Measurements from ENCODE around the gene CACNA1B.

CACNA1B gene

DNA sequence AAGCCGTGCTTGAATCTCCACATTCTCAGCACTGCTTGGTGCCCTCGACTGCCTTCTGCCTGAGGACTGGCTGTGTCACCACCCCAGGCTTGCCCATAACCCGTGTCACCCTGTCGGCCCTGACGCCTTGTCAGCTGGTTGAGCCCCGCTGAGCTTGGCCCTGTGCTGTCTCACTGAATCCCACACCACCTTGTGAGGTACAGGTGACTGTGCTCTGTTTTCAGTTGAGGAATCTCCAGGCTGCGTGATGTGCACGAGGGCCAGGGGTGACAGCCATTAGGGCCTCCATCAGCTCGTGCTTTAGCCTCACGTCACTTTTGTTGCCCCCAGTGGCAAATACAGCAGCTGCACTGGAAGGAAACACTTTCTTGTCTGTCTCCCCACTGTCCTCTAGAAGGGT is 90.7 kb downstream of the CACNA1B start:
- DNase-seq = no peak

DNA sequence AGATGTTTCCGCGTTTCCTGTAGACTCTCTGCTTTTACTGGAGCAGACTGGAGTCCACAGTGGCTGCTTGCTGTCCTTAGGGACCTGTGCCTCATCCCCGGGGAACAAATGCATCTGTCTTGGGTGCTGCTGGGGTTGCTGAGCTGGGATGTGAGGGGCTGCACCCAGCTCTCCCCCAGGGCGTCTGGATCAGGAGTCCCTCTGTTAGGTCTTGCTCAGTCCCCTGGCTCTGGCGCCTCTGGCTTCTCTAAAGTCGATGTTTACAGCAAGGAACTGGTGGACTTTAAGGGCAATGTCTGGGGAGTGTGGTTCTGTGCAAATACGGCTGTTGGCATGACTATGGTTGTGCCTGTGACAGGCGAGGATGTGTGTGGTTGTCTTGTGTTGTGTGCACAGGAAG is 91.4 kb downstream of the CACNA1B start:
- no peak for DNase-seq

DNA sequence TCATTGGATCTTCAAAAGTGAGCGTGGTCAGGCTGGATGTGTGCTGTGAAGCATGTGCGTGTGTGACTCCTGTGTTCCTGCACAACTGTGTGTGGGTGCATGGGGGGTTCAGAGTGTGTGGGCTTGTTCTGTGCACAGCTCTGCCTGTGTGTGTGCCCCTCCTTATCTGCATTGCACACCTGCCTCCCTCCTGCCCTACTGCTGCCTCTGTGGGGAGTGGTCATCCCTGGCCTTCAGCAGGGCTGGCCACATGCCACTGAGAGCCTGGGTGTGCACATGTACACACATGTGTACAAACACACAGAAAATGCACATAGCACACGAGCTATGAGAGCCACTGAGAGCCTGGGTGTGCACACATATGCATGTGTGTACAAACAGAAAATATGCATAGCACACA is 92.1 kb downstream of the CACNA1B start:
- DNase-seq = no peak

DNA sequence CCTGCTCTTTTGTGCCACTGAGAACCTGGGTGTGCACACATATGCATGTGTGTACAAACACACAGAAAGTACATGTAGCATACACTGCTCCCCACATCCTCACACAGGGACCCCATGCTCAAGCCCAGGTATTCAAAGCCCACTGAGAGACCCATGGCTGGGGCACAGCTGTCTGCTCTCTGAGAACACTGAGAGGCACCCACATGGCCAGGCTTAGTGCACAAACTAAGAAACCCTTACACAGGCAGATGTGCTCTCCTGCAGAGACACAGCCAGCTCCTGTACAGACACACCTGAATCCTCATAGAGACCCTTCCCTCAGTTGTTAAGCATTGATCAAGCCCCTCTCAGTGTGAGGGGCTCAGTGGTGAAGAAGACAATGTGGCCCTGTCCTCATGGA is 92.5 kb downstream of the CACNA1B start:
- no peak for DNase-seq

DNA sequence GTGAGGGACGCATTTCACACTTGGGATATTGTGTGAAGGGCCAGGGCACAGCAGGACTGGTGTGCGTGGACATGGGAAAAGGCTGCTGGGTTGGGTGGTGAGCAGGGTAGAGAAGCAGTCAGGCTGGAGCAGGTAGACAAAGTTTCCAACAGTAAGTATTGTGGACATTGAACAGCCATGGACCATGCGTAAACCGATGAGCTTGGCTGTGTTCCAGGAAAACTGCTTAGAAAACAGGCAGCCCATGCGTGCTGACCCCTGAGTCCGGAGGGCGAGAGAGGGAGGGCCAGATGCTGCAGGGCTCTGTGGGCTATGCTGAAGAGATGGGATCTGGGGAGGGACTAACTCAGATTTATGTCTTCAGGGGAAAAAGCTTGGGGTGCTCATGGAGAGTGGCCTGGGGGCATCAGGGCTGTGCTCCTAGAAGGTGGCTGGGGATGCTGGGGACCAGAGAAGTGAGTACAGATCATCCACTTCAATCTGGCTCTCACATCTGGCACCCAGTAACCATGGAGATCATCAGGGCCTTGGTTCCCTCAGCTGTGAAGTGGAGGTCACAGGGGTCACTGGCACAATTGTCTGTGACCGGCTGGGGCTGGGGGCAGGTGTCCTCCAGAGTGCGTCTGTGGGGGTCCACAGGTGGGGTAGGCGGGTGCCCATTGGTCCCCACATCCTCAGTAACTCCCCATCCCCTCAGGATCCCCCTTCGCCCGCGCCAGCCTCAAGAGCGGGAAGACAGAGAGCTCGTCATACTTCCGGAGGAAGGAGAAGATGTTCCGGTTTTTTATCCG is 93.3 kb downstream of the CACNA1B start:
- no peak for DNase-seq

DNA sequence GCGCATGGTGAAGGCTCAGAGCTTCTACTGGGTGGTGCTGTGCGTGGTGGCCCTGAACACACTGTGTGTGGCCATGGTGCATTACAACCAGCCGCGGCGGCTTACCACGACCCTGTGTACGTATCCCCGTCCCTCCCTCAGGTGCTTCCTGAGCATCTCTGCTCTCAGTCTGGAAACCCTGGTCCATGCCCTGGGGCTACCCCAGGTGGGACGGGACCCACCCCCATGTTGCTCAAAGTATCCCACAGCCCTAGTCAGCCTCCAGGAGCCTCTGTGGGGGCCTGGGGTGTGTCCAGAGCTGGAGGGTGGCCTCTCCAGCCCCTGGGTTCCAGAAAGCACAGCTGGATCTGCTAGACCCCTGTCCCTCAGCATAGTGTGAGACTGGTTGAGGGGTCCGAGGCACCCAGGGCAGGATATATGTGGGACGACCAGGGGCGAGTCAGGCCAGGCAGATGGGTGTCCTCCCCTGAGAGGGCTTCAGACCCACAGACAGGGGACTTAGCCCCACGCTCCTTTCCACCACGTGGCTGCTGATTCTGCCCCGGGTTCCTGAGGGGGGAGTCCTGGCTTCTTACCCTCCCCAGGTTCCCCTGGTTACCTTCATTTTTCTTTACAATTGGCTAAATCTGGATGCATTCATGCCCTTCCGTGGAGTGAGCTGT is 94.0 kb downstream of the CACNA1B start:
- no peak for DNase-seq

DNA sequence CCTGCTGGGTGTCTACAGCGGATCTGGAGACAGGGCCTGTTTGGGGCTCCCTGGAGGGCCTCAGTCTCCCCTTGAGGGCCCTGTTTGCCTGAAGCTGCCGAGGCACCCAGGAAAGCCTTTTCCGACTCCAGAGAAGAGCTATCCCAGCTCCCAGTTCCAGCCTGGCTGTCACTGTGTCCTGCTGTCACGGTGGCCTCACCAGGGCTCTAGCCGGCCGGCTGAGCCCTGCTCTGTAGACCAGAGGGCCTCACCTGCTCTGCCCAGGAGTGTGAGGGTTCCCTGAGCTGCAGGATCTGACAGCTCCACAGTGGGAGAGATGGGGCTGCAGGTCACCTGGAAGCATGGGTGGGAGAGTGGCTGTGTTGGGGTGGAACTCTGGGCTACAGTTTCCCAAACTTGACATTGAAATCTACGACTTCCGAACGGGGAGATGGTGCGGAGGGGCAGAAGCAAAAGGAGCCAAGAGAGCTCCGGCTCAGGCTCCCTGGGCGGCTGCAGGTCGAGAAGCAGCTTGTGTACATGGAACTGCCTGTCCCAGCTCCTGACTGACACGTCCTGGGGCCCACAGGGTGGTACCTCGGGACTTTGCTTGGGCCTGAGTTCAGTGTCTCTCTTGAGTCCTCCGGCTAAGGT is 94.9 kb downstream of the CACNA1B start:
- no peak for DNase-seq

DNA sequence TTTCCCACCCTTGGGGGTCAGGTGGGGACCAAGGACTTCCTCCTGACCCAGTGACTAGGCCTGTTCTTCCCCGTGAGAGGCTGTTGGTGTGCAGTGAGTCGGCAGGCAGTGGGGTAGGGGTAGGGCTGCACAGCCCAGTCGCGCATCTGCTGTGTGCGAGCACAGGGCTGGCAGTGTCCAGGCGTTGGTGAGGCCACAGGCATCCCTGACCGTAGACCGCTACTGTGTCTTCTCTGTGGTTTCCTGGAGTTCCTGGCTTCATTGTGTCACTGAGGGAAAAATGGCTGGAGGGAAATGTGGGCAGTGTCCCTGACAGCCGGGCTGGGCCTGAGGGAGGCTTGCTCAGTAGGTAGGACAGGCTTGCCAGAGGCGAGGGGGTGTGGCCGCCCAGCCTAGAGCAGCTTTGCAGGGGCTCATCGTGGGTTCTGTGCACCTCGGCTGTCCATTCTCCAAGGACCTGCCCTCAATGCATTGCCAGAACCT is 95.4 kb downstream of the CACNA1B start:
- no peak for DNase-seq

DNA sequence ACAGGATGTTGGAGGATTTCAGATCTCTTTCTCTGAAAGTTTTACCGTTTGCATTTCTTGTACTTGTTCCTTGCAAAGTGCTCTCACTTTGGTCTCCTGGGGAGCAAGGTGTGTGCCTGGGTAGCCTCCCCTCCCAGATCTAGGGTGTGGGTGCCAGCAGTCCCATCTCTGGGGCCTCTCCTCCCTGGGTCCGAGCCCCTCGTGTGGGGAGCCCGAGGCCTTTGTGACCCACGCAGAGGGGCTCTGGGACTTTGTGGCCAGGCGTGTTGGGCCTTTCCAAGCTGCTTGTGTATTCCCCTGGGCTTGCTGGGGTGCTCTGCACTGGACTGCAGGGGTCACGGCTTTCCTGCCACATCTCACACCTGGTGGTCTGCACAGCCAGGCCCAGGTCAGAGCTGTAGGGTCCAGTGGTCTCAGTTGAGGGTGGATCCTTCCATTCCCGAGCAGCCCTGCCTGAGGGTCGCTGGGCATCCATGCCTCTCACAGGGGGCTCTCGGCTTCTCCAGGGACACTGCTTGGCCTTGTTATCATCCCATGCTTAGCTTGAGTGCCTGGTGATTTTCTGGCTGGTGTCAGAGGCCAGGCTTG is 96.3 kb downstream of the CACNA1B start:
- DNase-seq = no peak

DNA sequence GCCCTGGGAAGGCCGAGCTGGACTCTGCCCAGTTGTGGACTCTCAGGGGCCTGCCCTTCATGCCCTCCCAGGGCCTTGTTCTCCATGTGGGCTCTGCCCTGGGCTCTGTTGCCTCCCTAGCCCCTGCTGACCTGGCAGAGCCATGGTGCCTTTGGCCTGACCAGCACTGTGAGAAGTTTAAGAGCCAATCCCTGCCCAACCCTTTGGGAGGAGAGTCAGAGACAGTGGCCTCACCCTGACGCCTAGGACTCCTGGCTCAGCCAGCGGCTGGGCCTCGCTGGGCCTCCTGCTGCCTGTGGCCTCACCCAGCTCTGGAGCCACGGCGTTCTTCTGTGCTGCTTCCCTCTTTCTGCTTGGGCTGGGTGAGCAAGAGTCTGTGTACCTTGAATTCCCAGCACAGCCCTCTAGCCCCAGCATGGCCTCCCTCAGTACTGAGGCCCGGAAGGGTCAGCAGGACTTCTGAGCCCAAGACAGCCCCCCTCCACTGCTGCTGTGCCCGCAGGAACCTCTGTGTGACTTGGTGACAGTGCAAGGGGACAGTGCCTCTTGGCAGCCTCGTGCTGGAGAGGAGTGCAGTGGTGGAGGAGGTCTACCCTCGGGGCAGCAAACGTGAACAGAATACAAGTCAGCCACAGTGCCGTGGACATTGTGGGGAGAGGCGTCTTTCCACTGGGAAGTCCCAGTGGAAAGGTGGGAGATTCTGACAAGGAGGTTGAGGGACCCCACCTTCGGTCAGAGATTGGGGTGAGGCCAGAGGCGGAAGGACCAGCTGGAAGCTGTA is 97.4 kb downstream of the CACNA1B start:
- no peak for DNase-seq

DNA sequence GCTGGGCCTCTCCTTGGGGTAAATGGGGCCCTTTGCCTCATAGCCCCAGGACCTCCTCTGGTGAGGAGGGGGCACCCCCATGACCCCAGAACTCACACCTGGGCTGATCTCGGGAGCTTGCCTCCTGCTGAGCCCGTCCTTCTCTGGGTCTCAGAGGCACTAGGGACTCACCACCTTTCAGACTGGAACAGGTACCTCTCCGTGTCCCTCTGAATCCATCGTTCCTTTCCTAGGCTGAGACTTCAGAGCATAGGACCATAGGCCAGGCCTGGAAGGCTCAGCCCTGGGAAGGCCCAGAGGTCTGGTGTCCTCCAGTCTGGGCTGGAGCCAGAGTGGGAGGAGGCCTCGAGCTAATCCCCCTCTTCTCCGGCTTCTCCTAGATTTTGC is 97.9 kb downstream of the CACNA1B start:
- no peak for DNase-seq

DNA sequence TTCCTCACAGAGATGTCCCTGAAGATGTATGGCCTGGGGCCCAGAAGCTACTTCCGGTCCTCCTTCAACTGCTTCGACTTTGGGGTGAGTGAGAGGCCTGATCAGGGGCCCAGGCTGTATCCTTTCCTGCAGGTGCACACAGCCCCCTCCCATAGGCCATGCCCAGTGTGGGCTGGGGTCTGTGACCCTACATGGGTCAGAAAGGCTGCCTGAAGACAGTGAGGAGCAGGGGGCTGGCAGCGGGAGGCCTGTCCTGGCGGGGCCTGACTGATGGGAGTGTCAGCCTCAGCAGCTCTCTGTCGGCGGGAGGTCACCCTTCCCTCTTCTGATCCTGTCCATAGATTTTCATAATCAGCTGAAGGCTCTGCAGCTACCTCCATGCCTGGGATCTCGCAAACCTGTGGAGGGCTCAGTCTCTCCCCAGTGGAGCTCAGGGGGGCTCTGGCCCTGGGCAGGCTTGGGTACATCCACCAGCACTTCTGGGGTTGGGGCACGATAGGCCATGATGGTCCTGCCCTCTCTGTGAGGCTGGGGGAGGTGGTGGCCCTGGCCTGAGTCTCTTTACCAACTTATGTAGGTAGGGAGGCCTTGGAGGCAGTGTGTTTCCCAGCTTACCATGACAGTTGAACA is 98.5 kb downstream of the CACNA1B start:
- no peak for DNase-seq

DNA sequence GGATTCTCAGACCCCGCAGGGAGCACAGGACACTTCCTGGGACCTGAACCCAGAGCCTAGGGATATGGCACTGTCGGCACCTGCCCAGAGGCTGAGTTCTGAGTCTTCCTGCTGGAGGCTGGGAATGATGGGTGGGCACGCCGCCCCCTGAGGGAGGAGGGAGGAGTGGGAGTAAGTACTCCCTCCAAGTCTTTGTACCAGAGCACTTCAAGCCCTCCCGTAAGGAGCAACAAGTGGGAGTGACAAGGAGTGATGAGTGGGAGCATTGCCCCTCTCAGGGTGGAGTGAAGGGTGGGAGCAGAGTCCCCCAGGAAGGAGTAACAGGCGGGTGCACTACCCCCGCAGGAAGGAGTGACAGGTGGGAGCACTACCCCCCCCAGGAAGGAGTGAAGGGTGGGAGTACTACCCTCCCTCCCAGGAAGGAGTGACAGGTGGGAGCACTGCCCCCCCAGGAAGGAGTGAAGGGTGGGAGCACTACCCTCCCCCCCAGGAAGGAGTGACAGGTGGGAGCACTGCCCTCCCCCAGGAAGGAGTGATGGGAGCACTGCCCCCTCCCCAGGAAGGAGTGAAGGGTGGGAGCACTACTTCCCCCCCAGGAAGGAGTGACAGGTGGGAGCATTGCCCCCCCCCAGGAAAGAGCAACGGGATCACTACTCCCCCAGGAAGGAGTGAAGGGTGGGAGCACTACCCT is 100.1 kb downstream of the CACNA1B start:
- no peak for DNase-seq

DNA sequence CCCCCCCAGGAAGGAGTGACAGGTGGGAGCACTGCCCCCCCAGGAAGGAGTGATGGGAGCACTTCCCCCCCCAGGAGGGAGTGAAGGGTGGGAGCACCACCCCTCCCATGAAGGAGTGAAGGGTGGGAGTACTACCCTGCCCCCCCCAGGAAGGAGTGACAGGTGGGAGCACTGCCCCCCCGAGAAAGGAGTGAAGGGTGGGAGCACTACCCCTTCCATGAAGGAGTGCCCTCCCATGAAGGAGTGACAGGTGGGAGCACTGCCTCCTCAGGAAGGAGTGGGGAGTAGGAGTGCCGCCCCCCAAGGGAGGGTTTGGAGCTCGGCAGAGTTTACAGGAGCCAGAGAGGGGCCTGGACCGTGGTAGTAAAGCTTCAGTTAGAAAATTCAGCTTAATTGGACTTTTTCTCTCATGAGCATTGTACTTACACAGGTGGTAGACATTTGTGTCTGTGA is 100.7 kb downstream of the CACNA1B start:
- DNase-seq = no peak

DNA sequence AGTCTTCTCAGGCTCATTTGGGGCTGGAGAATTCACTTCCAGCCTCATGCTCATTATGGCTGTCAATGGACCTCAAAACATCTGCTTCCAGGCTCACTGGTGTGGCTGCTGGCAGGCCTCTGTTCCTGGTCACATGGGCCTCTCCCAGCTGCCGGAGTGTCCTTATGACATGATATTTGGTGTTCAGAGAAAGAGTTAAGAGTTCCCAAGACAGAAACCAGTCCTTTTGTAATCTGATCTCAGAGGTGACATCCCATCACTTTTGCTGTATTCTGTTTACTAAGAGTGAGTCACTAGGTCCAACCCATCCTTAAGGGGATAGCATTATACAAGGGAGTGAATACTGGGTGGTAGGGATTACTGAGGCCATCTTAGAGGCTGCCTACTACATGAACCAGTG is 104.6 kb downstream of the CACNA1B start:
- DNase-seq = no peak

DNA sequence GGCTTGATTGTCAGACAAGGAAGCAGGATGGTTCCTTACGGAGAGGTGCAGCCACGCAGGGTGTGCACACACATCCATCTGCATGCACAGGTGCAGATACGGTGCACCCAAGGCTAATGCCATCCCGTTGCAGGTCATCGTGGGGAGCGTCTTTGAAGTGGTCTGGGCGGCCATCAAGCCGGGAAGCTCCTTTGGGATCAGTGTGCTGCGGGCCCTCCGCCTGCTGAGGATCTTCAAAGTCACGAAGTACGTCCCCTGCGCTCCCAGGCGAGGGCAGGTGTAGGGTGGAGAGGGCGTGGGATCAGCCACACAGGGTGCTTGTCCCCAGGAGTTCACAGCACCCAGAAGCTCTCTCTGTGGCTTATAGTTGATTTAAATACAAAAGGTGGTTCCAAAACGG is 106.4 kb downstream of the CACNA1B start:
- no peak for DNase-seq

DNA sequence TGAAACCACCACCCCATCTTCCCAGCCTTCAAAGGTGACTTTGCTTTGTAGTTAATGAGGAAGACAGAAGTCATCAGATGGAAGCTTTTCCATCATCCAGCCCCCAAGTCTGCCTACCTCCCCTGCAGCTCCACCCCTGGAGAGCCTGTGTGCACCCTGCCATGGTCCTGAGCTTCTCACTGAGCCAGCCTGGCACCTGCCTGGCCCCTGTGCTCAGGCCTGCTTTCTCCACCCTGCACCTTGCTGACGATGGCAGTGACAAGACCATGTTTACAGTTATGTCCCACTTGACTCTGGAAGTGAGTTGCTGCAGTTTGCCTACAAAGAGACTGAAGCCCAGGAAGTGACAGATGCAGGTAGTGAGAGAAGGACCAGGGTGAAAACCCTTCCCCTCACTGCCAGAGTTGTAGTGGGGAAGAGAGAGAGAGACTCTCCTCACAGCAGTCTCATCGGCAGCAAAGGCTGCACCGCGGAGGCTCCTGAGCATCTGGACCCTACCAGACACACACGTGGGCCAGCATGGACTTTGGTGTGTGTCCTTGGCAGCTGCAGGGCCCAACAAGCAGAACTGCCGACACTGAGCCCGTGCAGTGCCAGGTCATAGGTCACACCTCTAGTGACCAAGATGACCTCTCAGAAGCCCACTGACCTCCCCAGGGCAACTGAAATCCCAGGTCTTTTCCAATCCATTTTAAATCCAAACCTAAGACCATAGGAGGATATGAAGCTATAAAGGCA is 107.1 kb downstream of the CACNA1B start:
- DNase-seq = no peak

DNA sequence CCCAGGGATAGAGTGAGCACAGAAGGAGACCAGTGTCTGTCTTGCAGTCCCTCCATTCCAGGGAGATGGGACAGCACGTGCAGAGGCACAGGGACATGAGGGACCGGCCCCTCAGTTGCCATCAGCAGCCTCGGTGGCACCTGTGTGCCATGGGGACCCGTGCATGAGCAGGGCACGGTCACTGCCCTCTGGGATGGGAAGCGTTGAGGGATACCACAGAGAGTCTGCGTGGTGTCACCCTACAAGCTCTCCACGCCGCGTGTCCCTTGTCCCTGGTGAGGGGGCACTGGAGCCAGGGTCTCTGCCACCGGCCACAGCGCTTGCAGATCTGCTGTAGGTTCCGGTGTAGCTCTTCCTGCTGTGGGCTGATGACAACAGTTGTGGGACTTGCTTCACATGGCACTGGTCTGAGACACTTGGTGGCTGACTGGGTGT is 108.1 kb downstream of the CACNA1B start:
- DNase-seq = no peak

DNA sequence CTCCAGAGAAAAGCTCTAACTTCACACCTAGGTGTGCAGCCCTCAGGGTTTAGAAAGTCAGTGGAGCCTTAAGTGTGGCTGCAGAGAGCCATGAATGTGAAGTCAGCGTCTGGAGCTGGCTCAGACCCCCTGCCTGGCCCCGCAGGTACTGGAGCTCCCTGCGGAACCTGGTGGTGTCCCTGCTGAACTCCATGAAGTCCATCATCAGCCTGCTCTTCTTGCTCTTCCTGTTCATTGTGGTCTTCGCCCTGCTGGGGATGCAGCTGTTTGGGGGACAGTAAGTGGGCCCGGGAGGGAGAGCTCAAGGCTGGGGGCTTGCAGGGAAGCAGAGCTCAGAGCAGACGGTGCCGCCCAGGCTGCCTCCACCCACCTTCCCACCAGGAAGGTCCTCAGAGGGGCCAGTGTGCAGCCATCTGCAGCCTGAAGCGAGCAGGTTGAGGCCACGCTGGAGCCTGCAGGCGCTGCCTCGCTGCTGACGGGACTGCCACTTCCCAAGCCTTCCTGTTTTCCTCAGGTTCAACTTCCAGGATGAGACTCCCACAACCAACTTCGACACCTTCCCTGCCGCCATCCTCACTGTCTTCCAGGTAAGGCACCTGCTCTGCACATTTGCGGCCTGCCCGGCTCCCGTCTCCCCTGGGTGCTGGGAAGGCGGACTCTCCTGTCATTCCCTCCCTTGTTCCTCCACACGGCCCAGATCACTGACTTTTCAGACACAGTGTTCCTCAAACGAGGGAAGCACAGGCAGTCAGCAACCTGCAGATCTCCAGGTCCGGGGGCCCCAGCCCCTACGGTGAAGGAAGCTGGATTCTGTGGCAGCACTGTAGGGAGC is 108.9 kb downstream of the CACNA1B start:
- DNase-seq = no peak
